ENCODE measurements around the gene SAMD8. TPM values are rescaled to one million over a fixed set of nuclear protein-coding genes. Genes with fewer than 3 reads are reported as not detected.
"Not testable (repeated sequence)": the region's sequence is repeated elsewhere in the genome, so short reads cannot be mapped to it uniquely, and the experiment has no call there.

Gene SAMD8
- total RNA-seq, 1 experiment from 2014 or later = 32.0 TPM

DNA sequence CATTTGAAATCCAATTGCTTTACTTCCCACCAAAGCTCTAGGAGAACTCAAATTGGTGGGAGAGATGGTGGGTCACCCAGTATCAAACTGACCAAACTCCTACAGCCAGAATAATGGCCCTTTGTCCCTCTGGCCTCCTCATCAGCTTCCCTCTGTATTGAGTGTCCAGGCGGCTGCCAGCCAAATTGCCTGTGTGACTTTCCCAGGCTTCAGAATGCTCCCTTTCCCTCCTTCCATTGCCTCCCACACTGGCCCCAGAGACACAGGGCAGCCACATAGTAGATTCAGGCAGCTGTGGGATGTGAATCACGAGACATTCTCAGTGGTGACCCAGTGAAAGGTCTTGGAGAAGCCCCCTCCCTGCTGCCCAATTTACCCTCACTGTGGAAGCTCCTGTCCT, 86.5 kb downstream of the SAMD8 start:
- no peaks in the 10 kb centered on the region for H3K36me3 ChIP-seq (ENCODE audit: control insufficient read depth, insufficient read depth, low read length)
- ATAC-seq (no peak), DNase-seq (ENCODE audit: low read depth, low spot score) (no peak)
- no TSS peak for BruUV-seq (replicated peaks)
- TF ChIP-seq, protein P1, sequence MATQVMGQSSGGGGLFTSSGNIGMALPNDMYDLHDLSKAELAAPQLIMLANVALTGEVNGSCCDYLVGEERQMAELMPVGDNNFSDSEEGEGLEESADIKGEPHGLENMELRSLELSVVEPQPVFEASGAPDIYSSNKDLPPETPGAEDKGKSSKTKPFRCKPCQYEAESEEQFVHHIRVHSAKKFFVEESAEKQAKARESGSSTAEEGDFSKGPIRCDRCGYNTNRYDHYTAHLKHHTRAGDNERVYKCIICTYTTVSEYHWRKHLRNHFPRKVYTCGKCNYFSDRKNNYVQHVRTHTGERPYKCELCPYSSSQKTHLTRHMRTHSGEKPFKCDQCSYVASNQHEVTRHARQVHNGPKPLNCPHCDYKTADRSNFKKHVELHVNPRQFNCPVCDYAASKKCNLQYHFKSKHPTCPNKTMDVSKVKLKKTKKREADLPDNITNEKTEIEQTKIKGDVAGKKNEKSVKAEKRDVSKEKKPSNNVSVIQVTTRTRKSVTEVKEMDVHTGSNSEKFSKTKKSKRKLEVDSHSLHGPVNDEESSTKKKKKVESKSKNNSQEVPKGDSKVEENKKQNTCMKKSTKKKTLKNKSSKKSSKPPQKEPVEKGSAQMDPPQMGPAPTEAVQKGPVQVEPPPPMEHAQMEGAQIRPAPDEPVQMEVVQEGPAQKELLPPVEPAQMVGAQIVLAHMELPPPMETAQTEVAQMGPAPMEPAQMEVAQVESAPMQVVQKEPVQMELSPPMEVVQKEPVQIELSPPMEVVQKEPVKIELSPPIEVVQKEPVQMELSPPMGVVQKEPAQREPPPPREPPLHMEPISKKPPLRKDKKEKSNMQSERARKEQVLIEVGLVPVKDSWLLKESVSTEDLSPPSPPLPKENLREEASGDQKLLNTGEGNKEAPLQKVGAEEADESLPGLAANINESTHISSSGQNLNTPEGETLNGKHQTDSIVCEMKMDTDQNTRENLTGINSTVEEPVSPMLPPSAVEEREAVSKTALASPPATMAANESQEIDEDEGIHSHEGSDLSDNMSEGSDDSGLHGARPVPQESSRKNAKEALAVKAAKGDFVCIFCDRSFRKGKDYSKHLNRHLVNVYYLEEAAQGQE (IDR thresholded peaks at IDR 0.05; ENCODE audit: insufficient read depth in 1 of 2, low read depth in 2 of 2, low read length in 1 of 2) = no peak
- TF ChIP-seq, protein P2, sequence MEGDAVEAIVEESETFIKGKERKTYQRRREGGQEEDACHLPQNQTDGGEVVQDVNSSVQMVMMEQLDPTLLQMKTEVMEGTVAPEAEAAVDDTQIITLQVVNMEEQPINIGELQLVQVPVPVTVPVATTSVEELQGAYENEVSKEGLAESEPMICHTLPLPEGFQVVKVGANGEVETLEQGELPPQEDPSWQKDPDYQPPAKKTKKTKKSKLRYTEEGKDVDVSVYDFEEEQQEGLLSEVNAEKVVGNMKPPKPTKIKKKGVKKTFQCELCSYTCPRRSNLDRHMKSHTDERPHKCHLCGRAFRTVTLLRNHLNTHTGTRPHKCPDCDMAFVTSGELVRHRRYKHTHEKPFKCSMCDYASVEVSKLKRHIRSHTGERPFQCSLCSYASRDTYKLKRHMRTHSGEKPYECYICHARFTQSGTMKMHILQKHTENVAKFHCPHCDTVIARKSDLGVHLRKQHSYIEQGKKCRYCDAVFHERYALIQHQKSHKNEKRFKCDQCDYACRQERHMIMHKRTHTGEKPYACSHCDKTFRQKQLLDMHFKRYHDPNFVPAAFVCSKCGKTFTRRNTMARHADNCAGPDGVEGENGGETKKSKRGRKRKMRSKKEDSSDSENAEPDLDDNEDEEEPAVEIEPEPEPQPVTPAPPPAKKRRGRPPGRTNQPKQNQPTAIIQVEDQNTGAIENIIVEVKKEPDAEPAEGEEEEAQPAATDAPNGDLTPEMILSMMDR (IDR thresholded peaks at IDR 0.05) = no peak
- TF ChIP-seq TCF7L2 (IDR thresholded peaks at IDR 0.05; ENCODE audit: low read depth, low read length) (no peak), SIN3A (IDR thresholded peaks at IDR 0.05; ENCODE audit: borderline replicate concordance, insufficient read depth, low read depth, low read length) (no peak), POLR2AphosphoS5 (IDR thresholded peaks at IDR 0.05; ENCODE audit: low read depth, low read length) (no peak)
- ChIA-PET CTCF (interaction anchor here (0.9 to 1.7 kb wide), 2 partner anchors 10 to 38 kb away, joined by 3 read pairs; partner anchors contain the start of gene COMTD1), POLR2A (no interaction called here)
- no peaks in the 10 kb centered on the region for H3K9me3 ChIP-seq (ENCODE audit: control insufficient read depth, insufficient read depth, low read depth, low read length)
- H3K4me3 ChIP-seq (ENCODE audit: low read depth in 2 of 2, low read length in 2 of 2) = no peak overlapping the region
- in situ Hi-C loops (cut with HindIII; ENCODE audit: low pct_unique_long_range_greater_than_20kb, low sequenced_read_pairs) (no loop called here), intact Hi-C loops (cut with micrococcal nuclease; ENCODE audit: unreplicated experiment) (no loop called here)
- H3K27ac ChIP-seq (ENCODE audit: low read length) = no peak overlapping the region
- no peaks in the 10 kb centered on the region for H3K4me1 ChIP-seq (ENCODE audit: control insufficient read depth, insufficient read depth, low read length)
- H3K27me3 ChIP-seq (ENCODE audit: control insufficient read depth, insufficient read depth, low read length) = no peaks in the 10 kb centered on the region

DNA sequence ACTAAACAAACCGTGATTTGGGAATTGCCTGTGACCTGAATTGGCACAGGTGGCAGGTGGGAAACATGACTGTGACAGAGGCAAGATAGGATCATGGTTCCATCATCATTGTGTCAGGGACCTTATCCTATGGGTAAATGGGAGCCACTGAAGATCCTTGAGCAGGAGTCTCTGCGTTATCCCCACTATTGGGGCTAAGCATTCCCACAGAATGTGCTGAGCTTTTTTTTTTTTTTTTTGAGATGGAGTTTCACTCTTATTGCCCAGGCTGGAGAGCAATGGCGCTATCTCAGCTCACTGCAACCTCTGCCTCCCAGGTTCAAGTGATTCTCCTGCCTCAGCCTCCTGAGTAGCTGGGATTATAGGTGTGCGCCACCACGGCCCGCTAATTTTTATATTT, 88.5 kb downstream of the SAMD8 start:
- H3K27ac ChIP-seq (ENCODE audit: low read length); H3K9me3 ChIP-seq (ENCODE audit: control insufficient read depth, insufficient read depth, low read depth, low read length); BruUV-seq (replicated peaks); ATAC-seq; H3K4me3 ChIP-seq (ENCODE audit: low read depth in 2 of 2, low read length in 2 of 2); H3K27me3 ChIP-seq (ENCODE audit: control insufficient read depth, insufficient read depth, low read length); DNase-seq (ENCODE audit: low read depth, low spot score); in situ Hi-C loops (cut with HindIII; ENCODE audit: low pct_unique_long_range_greater_than_20kb, low sequenced_read_pairs); H3K36me3 ChIP-seq (ENCODE audit: control insufficient read depth, insufficient read depth, low read length); POLR2A ChIA-PET; intact Hi-C loops (cut with micrococcal nuclease; ENCODE audit: unreplicated experiment); H3K4me1 ChIP-seq (ENCODE audit: control insufficient read depth, insufficient read depth, low read length): not testable (repeated sequence)
- CTCF ChIA-PET = interaction anchor here (0.6 kb wide), 1 partner anchor 21 kb away, joined by 5 read pairs; no protein-coding TSS in a partner anchor

DNA sequence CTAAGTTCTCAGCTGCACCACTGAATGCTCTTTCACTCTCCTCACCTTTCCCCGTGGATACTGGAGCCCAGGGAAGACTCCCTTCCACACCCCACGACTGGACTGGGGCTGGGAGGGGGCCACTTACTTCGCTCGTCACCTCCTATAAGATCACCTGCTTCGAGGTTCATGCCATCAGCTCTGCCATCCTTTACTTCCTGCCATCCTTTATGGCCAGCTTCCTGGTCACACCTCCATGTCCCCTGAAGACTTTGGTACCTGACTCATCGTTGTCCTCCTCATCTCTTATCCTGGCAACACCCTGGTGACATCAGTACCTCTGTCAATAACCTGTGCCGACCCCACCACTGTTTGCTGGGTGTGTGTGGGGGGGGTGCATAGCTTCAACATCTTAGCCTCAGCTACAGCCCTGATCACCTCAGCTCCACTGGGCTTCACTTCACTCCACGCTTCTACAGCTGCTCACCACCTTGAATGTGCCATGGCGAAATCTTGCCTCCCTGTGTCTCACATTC, 90.4 kb downstream of the SAMD8 start:
- intact Hi-C loops (cut with micrococcal nuclease; ENCODE audit: unreplicated experiment) = no loop called here
- no peaks in the 10 kb centered on the region for H3K27me3 ChIP-seq (ENCODE audit: control insufficient read depth, insufficient read depth, low read length)
- H3K4me1 ChIP-seq (ENCODE audit: control insufficient read depth, insufficient read depth, low read length) = no peaks in the 10 kb centered on the region
- H3K9me3 ChIP-seq (ENCODE audit: control insufficient read depth, insufficient read depth, low read depth, low read length) = no peaks in the 10 kb centered on the region
- no peak overlapping the region for H3K27ac ChIP-seq (ENCODE audit: low read length)
- no peak for TF ChIP-seq SIN3A (IDR thresholded peaks at IDR 0.05; ENCODE audit: borderline replicate concordance, insufficient read depth, low read depth, low read length)
- TF ChIP-seq, protein P1 (IDR thresholded peaks at IDR 0.05; ENCODE audit: insufficient read depth in 1 of 2, low read depth in 2 of 2, low read length in 1 of 2) = no peak
- TF ChIP-seq, protein P2 (IDR thresholded peaks at IDR 0.05) = no peak
- no peak for TF ChIP-seq TCF7L2 (IDR thresholded peaks at IDR 0.05; ENCODE audit: low read depth, low read length)
- no peak for TF ChIP-seq POLR2AphosphoS5 (IDR thresholded peaks at IDR 0.05; ENCODE audit: low read depth, low read length)
- CTCF ChIA-PET = no interaction called here
- in situ Hi-C loops (cut with HindIII; ENCODE audit: low pct_unique_long_range_greater_than_20kb, low sequenced_read_pairs) = no loop called here
- no peaks in the 10 kb centered on the region for H3K36me3 ChIP-seq (ENCODE audit: control insufficient read depth, insufficient read depth, low read length)
- no peak overlapping the region for H3K4me3 ChIP-seq (ENCODE audit: low read depth in 2 of 2, low read length in 2 of 2)
- DNase-seq (ENCODE audit: low read depth, low spot score) (no peak), ATAC-seq (peak; percentile 28; the same call in 1 of the 2 replicates)
- no TSS peak for BruUV-seq (replicated peaks)
- POLR2A ChIA-PET = no interaction called here

All from Panc1 (cell line).